Colonic mucosa (tissue), 4 donors: ENCODE data around the gene EXOC2. TPM values are rescaled to one million over a fixed set of nuclear protein-coding genes. Genes with fewer than 3 reads are reported as not detected.

Source experiments
- DNase-seq: peaks from one replicate; pipeline ENCODE4 v3.0.0-alpha.2; 2020
- H3K27ac ChIP-seq: fragments of 200-600 bp; one replicate; pipeline ENCODE4 v1.8.0; 2021
- H3K27me3 ChIP-seq: fragments of 200-600 bp; one replicate; pipeline ENCODE4 v1.8.0; 2021
- H3K36me3 ChIP-seq: fragments of 200-600 bp; one replicate; pipeline ENCODE4 v1.8.0; 2021
- H3K4me1 ChIP-seq: fragments of 200-600 bp; one replicate; pipeline ENCODE4 v1.8.0; 2021; ENCODE audit warnings: mild to moderate bottlenecking
- H3K4me3 ChIP-seq: fragments of 200-600 bp; one replicate; pipeline ENCODE4 v1.8.0; 2021
- H3K9ac ChIP-seq, 2 donors: one replicate each; pipeline ENCODE4 v1.7.0; 2013; ENCODE audit warnings: control low read depth in 2 of 2, low read depth in 2 of 2, low read length in 2 of 2
- H3K9me3 ChIP-seq: fragments of 200-600 bp; one replicate; pipeline ENCODE4 v1.8.0; 2021
- intact Hi-C: fragments of 100-400 bp; cut with DNase I; formaldehyde crosslinking; loops from one replicate; pipeline ENCODE4 v1.14.1; 2022
- total RNA-seq, 2 donors: library from RNA; stranded (reverse); fragmentation: NEBNext Ultra II Directional in 1 of 2; extraction: Animal tissue kit (Norgen Biotek cat#: 25700) in 1 of 2; gene quantifications; one replicate each; pipeline ENCODE4 v1.2.1, GENCODE V29; 2021
- TF ChIP-seq, protein P1 (sequence below): fragments of 200-600 bp; IDR thresholded peaks from one replicate; pipeline ENCODE4 v1.8.0; 2022; ENCODE audit warnings: antibody characterized with exemption, mild to moderate bottlenecking
- donor health status: healthy.
- donor health status: DM: no; HTN: no; CAD: no.
- donor health status: DM: no; HTN: no; CAD: no.

The EXOC2 gene
- total RNA-seq, 2 donors from 2014 or later = 18.3 to 19.6 TPM

DNA sequence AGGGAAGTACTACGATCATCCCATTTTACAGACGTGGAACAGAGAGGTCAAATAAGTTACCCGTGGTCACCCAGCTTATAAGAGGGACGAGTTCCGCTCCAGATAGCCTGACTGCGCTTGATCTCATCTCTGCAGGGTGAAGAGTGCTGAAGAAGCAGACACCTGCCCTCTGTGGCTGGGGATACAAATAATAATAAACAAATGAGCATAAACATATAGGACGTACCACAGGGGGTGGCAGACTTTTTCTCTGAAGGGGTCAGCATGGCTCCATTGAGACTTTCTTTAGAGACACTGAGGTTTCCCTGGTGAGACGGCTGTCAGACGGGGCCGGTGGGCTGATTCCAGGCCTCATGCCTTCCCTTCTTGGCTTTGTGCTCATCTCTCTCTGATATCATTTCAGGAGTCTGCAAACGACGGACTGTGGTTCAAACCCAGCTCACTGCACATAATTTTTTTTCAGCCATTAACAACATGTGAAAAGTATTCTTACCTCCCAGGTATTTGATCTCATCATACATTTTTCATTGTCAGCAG, 254.2 kb downstream of the EXOC2 start:
- H3K27ac ChIP-seq = no peak overlapping the region
- DNase-seq = no peak
- H3K27me3 ChIP-seq = no peaks in the 10 kb centered on the region
- no peaks in the 10 kb centered on the region for H3K4me1 ChIP-seq
- no peaks in the 10 kb centered on the region for H3K9me3 ChIP-seq
- H3K36me3 ChIP-seq = no peaks in the 10 kb centered on the region
- TF ChIP-seq, protein P1, sequence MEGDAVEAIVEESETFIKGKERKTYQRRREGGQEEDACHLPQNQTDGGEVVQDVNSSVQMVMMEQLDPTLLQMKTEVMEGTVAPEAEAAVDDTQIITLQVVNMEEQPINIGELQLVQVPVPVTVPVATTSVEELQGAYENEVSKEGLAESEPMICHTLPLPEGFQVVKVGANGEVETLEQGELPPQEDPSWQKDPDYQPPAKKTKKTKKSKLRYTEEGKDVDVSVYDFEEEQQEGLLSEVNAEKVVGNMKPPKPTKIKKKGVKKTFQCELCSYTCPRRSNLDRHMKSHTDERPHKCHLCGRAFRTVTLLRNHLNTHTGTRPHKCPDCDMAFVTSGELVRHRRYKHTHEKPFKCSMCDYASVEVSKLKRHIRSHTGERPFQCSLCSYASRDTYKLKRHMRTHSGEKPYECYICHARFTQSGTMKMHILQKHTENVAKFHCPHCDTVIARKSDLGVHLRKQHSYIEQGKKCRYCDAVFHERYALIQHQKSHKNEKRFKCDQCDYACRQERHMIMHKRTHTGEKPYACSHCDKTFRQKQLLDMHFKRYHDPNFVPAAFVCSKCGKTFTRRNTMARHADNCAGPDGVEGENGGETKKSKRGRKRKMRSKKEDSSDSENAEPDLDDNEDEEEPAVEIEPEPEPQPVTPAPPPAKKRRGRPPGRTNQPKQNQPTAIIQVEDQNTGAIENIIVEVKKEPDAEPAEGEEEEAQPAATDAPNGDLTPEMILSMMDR = no peak
- H3K9ac ChIP-seq = no peak overlapping the region
- no peak overlapping the region for H3K4me3 ChIP-seq
- intact Hi-C loops = no loop called here

DNA sequence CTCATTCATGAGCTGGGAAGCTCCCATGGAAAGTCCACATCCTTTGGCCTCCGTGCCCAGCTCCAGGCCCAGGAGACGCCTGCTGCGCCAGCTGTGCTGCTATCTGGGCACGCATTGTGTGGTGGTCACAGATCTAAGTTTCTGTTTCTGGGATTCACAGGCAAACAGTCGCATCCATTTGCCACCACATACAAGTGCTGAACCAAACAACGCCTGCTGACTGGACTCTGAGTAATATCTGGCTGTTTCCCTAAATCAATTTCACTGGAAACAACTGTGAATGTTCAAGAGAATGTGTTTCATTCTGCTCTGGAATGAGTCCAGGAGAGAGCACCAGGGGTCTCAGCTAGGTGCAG, 255.9 kb downstream of the EXOC2 start:
- Histone ChIP-seq H3K27me3 (no peaks in the 10 kb centered on the region), H3K27ac (no peak overlapping the region), H3K9ac (no peak overlapping the region), H3K4me3 (no peak overlapping the region), H3K4me1 (no peaks in the 10 kb centered on the region), H3K36me3 (no peaks in the 10 kb centered on the region), H3K9me3 (no peaks in the 10 kb centered on the region)
- DNase-seq = no peak
- intact Hi-C loops = no loop called here
- TF ChIP-seq, protein P1 = no peak

DNA sequence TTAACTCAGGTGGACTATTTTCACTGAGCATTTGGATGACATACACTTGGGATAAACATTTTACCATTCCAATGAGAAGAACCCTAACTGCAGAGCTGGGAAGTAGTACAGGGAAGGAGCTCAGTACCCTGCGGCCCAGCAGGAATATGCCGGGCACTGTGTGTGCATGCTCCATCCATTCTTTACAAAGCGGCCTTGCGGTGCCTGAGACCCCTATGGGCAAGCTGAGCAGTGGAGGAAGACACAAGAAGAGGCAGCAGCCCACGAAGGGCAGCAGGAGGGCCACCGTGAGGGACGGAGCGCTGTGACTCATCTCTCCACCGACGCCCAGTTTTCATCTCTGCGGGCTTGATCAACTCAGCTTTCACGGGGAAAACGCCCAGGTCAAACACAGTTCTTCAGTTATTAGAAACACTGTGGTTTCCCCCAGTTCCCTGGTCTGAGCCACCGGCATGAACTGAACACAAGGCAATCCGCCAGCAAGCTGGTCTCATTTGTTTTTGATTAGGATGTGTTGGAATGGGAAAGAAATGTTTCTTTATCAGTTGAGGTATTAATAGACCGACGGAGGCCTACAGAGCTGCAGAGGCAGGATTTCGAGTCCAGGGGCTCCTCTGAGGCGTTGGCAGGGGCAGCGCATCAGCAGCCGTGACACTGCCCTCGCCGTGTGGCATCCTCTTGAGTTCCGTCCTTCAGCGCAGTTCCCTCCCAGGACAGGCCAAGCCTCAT, 256.5 kb downstream of the EXOC2 start:
- TF ChIP-seq, protein P1 = no peak
- H3K9ac ChIP-seq = no peak overlapping the region
- no peaks in the 10 kb centered on the region for H3K9me3 ChIP-seq
- intact Hi-C loops = no loop called here
- H3K4me3 ChIP-seq = no peak overlapping the region
- H3K27ac ChIP-seq = no peak overlapping the region
- no peaks in the 10 kb centered on the region for H3K27me3 ChIP-seq
- no peaks in the 10 kb centered on the region for H3K36me3 ChIP-seq
- H3K4me1 ChIP-seq = no peaks in the 10 kb centered on the region
- no peak for DNase-seq

DNA sequence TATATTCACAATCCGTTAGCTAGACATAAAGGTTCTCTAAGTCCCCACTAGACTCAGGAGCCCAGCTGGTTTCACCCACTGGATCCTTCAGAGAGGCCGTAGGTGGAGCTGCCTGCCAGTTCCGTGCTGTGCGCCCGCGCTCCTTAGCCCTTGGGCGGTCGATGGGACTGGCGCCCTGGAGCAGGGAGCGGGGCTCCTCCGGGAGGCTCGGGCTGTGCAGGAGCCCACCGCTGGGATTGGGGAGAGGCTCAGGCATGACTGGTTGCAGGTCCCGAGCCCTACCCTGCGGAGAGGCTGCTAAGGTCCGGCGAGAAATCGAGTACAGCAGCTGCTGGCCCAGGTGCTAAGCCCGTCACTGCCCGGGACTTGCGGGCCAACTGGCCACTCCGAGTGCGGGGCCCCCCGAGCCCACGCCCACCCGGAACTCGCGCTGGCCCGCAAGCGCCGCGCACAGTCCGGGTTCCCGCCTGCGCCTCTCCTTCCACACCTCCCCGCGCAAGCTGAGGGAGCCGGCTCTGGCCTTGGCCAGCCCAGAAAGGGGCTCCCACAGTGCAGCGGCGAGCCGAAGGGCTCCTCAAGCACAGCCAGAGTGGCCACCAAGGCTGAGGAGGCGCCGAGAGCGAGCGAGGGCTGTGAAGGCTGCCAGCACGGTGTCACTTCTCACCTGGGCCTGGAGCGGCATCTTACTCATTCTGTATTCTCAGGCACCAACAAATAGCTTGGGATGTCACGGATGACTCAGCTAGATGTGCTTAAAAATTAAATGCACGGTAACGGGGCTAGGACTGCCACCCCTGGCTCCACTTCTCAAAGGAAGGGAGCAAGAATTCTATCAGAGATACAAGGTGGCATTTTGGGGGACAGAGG, 257.3 kb downstream of the EXOC2 start:
- Histone ChIP-seq H3K36me3 (no peaks in the 10 kb centered on the region), H3K9ac (no peak overlapping the region)

More for the DNA sequence above, 257.3 kb downstream of the EXOC2 start:
- TF ChIP-seq, protein P1 = no peak
- DNase-seq = no peak
- no peaks in the 10 kb centered on the region for H3K4me1 ChIP-seq
- intact Hi-C loops = no loop called here
- no peak overlapping the region for H3K27ac ChIP-seq
- no peaks in the 10 kb centered on the region for H3K9me3 ChIP-seq
- H3K27me3 ChIP-seq = no peaks in the 10 kb centered on the region
- H3K4me3 ChIP-seq = no peak overlapping the region

Other genes with a start within 250 kb of the EXOC2 start
- 1 to 10 TPM in 1 of 2 donors, under 1 TPM in 1; 0.64 to 1.1 TPM for gene HUS1B, start 36.0 kb downstream of the EXOC2 start, total RNA-seq